ENCODE results near the gene SIGLEC14. TPM values are rescaled to one million over a fixed set of nuclear protein-coding genes. Genes with fewer than 3 reads are reported as not detected.
"Not testable (repeated sequence)": the region's sequence is repeated elsewhere in the genome, so short reads cannot be mapped to it uniquely, and the experiment has no call there.

Gene SIGLEC14, protein sequence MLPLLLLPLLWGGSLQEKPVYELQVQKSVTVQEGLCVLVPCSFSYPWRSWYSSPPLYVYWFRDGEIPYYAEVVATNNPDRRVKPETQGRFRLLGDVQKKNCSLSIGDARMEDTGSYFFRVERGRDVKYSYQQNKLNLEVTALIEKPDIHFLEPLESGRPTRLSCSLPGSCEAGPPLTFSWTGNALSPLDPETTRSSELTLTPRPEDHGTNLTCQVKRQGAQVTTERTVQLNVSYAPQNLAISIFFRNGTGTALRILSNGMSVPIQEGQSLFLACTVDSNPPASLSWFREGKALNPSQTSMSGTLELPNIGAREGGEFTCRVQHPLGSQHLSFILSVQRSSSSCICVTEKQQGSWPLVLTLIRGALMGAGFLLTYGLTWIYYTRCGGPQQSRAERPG
- 1 to 10 TPM in 2 of 4 donors, not detected in 2; 2.2 to 6.0 TPM for total RNA-seq

DNA sequence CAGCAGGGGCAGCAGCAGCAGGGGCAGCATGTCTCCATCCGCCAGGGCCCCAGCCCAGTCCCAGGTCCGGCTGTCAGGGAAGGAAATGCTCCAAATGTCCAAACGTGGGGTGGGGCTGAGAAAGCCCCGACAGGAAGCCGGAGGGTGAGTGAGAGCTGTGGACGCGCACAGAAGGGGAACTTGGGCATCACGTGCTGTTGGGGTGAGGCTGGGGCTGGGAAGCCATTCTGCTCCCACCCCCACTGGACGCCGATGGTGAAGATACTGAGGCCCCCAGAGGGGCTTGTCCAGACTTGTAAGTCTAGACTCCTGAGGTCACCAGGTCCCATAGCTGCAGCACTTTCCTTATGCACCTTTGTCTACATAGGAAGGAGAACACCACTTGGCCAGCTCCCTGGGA, at the start of gene SIGLEC14:
Gene SIGLEC14 (minus strand): TSS at position 96 of the 400 bp plus-strand sequence. CDS start 66 bp downstream, at position 30.
- H3K27ac ChIP-seq; H3K36me3 ChIP-seq; intact Hi-C loops (cut with DNase I; ENCODE audit: low total_unique reads); H3K4me3 ChIP-seq; DNase-seq; H3K9me3 ChIP-seq; in situ Hi-C loops (cut with MboI; ENCODE audit: low pct_ligation_motif_present in 1 of 4, low pct_unique_long_range_greater_than_20kb in 1 of 4, low sequenced_read_pairs in 3 of 4); H3K27me3 ChIP-seq; H3K4me1 ChIP-seq: not testable (repeated sequence)
- WGBS, 2 donors (ENCODE audit: low coverage in 1 of 2), result 47% methylated on average over 8 of the region's 10 CpGs; no CpG with 5 or more reads in 1 of the 2 donors

DNA sequence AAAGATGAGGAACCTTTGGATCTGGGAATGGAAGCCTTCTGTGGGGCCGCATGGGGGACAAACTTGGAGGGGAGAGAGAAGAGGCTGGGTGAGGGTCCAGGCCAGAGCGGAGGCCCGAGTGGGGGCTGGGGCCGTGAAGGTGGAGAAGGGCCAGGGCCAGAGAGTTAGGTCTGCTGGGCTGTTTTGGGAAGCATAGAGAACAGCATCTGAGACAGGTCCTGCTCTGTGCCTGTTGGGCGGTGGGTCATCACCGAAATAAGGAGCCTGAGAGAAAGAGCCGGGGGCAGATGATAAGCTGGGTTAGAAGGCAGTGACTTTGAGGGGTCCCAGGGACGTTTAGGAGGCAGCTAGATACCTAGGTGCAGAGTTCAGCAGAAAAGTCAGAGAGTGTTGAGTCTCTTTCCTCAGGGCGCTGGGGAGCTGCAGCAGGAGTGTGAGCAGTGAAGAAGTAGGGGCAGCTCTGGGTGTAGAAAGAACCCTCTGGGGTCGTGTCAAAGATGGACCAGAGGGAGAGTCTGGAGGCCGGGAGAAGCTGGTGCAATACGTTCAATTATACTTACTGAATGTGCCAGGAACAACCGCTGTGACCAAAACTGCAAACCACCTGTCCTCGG, 49.2 kb upstream of the SIGLEC14 start:
- Histone ChIP-seq H3K27ac (no peak overlapping the region), H3K4me1 (peaks cover 0 to 22% (median 11%) of the 10 kb centered on the region in 4 donors), H3K27me3 (no peaks in the 10 kb centered on the region), H3K4me3 (no peak overlapping the region), H3K9me3 (no peaks in the 10 kb centered on the region), H3K36me3 (no peaks in the 10 kb centered on the region)
- intact Hi-C loops (cut with DNase I; ENCODE audit: low total_unique reads), result loop anchor here (10.0 kb wide), 2 partner anchors 321 to 569 kb away; partner anchors contain the start of genes NKG7 and ZNF766
- DNase-seq, result no peak
- in situ Hi-C loops (cut with MboI; ENCODE audit: low pct_ligation_motif_present in 1 of 4, low pct_unique_long_range_greater_than_20kb in 1 of 4, low sequenced_read_pairs in 3 of 4), result no loop called here
- TF ChIP-seq EP300 (IDR thresholded peaks at IDR 0.05; ENCODE audit: low read depth), result no peak
- TF ChIP-seq POLR2AphosphoS5 (IDR thresholded peaks at IDR 0.05), result no peak
- no peak for TF ChIP-seq POLR2A (IDR thresholded peaks at IDR 0.05)
- TF ChIP-seq, protein P1, sequence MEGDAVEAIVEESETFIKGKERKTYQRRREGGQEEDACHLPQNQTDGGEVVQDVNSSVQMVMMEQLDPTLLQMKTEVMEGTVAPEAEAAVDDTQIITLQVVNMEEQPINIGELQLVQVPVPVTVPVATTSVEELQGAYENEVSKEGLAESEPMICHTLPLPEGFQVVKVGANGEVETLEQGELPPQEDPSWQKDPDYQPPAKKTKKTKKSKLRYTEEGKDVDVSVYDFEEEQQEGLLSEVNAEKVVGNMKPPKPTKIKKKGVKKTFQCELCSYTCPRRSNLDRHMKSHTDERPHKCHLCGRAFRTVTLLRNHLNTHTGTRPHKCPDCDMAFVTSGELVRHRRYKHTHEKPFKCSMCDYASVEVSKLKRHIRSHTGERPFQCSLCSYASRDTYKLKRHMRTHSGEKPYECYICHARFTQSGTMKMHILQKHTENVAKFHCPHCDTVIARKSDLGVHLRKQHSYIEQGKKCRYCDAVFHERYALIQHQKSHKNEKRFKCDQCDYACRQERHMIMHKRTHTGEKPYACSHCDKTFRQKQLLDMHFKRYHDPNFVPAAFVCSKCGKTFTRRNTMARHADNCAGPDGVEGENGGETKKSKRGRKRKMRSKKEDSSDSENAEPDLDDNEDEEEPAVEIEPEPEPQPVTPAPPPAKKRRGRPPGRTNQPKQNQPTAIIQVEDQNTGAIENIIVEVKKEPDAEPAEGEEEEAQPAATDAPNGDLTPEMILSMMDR (IDR thresholded peaks at IDR 0.05), result no peak
- 79 to 82% methylated on average over 11 to 14 of the region's 14 CpGs for WGBS, 2 donors (ENCODE audit: low coverage in 1 of 2)

DNA sequence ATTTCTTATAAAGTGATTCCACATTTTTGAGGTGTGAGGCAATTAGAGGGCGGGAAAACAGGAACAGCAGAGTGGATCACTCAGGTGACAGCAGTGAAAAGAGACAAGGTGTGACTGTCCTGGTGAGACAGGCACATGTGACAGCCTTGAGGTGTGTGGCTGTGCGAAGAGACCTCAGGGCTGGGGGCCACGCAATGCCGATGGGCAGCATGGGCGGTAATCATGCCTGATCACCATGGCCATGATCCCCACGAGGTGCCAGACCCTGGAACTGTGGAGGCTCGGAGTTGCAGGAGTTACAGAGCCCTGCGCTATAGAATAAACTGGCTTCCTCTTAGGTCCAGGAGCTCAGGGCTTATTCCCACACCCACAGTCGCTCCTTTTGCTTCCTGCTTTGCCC, 48.5 kb upstream of the SIGLEC14 start:
- intact Hi-C loops (cut with DNase I; ENCODE audit: low total_unique reads), result loop anchor here (10.0 kb wide), 2 partner anchors 320 to 570 kb away; partner anchors contain the start of genes NKG7 and ZNF766
- Histone ChIP-seq H3K36me3 (no peaks in the 10 kb centered on the region), H3K9me3 (no peaks in the 10 kb centered on the region), H3K27me3 (peaks cover 5% of the 10 kb centered on the region), H3K27ac (no peak overlapping the region), H3K4me3 (no peak overlapping the region), H3K4me1 (peaks cover 0 to 26% (median 11%) of the 10 kb centered on the region in 4 donors)
- in situ Hi-C loops (cut with MboI; ENCODE audit: low pct_ligation_motif_present in 1 of 4, low pct_unique_long_range_greater_than_20kb in 1 of 4, low sequenced_read_pairs in 3 of 4), result no loop called here
- WGBS, 2 donors (ENCODE audit: low coverage in 1 of 2), result 82% methylated on average over 8 of the region's 9 CpGs; no CpG with 5 or more reads in 1 of the 2 donors
- TF ChIP-seq, protein P1 (IDR thresholded peaks at IDR 0.05), result no peak
- TF ChIP-seq EP300 (IDR thresholded peaks at IDR 0.05; ENCODE audit: low read depth) (no peak), POLR2A (IDR thresholded peaks at IDR 0.05) (no peak), POLR2AphosphoS5 (IDR thresholded peaks at IDR 0.05) (no peak)
- DNase-seq, result no peak

DNA sequence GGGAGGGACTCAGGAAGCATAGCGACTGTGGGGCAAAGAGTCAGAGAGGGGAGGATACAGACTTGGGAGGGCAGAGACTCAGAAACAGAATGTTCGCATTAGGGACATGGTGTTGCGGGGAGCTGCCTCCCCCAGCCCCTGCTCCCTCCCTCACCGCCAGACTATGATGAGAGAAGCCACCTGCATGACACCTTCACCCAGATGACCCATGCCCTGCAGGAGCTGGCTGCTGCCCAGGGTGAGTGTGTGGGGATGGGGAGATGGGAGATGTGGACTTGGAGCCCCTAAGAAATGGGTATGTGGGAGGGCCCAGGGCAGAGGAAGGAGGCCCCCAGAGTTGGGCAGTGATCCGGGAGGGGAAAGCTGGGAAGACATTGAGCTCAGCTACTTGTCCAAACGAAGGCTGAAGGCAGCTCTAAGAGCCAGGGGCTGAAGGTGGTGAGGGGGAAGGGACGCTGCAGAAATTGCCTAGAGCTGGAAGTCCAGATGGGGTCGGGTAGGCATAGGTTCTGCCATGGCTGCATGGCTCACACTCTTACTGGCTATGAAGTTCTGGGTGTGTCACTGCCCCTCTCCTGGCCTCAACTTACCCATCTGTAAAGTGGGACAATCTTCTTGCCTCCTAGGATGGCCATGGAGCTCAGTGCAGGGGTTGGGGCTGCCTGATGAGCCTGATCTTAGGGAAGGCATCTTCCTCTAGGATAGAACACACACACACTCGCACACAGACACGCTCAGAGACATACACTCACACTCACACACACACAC, 47.9 kb upstream of the SIGLEC14 start:
- in situ Hi-C loops (cut with MboI; ENCODE audit: low pct_ligation_motif_present in 1 of 4, low pct_unique_long_range_greater_than_20kb in 1 of 4, low sequenced_read_pairs in 3 of 4), result no loop called here
- peaks cover 11% of the 10 kb centered on the region for H3K27me3 ChIP-seq
- DNase-seq, result no peak

More for the DNA sequence above, 47.9 kb upstream of the SIGLEC14 start:
- Histone ChIP-seq H3K4me3 (no peak overlapping the region), H3K4me1 (peaks cover 0 to 26% (median 11%) of the 10 kb centered on the region in 4 donors), H3K9me3 (no peaks in the 10 kb centered on the region), H3K36me3 (no peaks in the 10 kb centered on the region), H3K27ac (no peak overlapping the region)
- WGBS, 2 donors (ENCODE audit: low coverage in 1 of 2), result 21 to 80% methylated on average over 2 to 10 of the region's 10 CpGs
- no peak for TF ChIP-seq EP300 (IDR thresholded peaks at IDR 0.05; ENCODE audit: low read depth)
- TF ChIP-seq, protein P1 (IDR thresholded peaks at IDR 0.05), result no peak
- no peak for TF ChIP-seq POLR2A (IDR thresholded peaks at IDR 0.05)
- no peak for TF ChIP-seq POLR2AphosphoS5 (IDR thresholded peaks at IDR 0.05)
- intact Hi-C loops (cut with DNase I; ENCODE audit: low total_unique reads), result loop anchor here (10.0 kb wide), 2 partner anchors 320 to 570 kb away; partner anchors contain the start of genes NKG7 and ZNF766
